ENCODE results near the gene GOLT1A. TPM values are rescaled to one million over a fixed set of nuclear protein-coding genes. Genes with fewer than 3 reads are reported as not detected.
"Not testable (repeated sequence)": the region's sequence is repeated elsewhere in the genome, so short reads cannot be mapped to it uniquely, and the experiment has no call there.

The GOLT1A gene
- total RNA-seq, 4 donors from 2014 or later, result 0.91 to 1.5 TPM; not detected in 2

- 94 to 95% methylated on average over 10 of the region's 10 CpGs for WGBS, 2 donors
- no peak for TF ChIP-seq CTCF (IDR thresholded peaks at IDR 0.05)
- no peak for TF ChIP-seq POLR2A (IDR thresholded peaks at IDR 0.05)
- DNase-seq (ENCODE audit: low spot score in 2 of 2), result no peak
- intact Hi-C loops (cut with DNase I; ENCODE audit: low total_unique reads), result no loop called here
- H3K4me3 ChIP-seq (ENCODE audit: low read depth, poor library complexity, severe bottlenecking), result no peak overlapping the region
Measured at GRCh38 chr1:204242920-204243319, 29.1 kb upstream of the GOLT1A start.

- no peak overlapping the region for H3K4me3 ChIP-seq (ENCODE audit: low read depth, poor library complexity, severe bottlenecking)
- intact Hi-C loops (cut with DNase I; ENCODE audit: low total_unique reads), result no loop called here
- no peak for DNase-seq (ENCODE audit: low spot score in 2 of 2)
- WGBS, 2 donors, result 94 to 95% methylated on average over 5 of the region's 5 CpGs
- TF ChIP-seq CTCF (IDR thresholded peaks at IDR 0.05), result no peak
- TF ChIP-seq POLR2A (IDR thresholded peaks at IDR 0.05), result no peak
Measured at GRCh38 chr1:204241914-204242313, 28.1 kb upstream of the GOLT1A start.

GRCh38 chr1:204241050-204241449 lies 27.3 kb upstream of the GOLT1A start:
- no peak overlapping the region for H3K4me3 ChIP-seq (ENCODE audit: low read depth, poor library complexity, severe bottlenecking)
- DNase-seq (ENCODE audit: low spot score in 2 of 2), result no peak
- intact Hi-C loops (cut with DNase I; ENCODE audit: low total_unique reads), result no loop called here
- no peak for TF ChIP-seq POLR2A (IDR thresholded peaks at IDR 0.05)
- TF ChIP-seq CTCF (IDR thresholded peaks at IDR 0.05), result no peak
- WGBS, 2 donors, result 48 to 49% methylated on average over 2 of the region's 2 CpGs

- no peak for DNase-seq (ENCODE audit: low spot score in 2 of 2)
- TF ChIP-seq CTCF (IDR thresholded peaks at IDR 0.05), result no peak
- no peak for TF ChIP-seq POLR2A (IDR thresholded peaks at IDR 0.05)
- no peak overlapping the region for H3K4me3 ChIP-seq (ENCODE audit: low read depth, poor library complexity, severe bottlenecking)
- WGBS, 2 donors, result 79 to 83% methylated on average over 1 of the region's 1 CpG
- intact Hi-C loops (cut with DNase I; ENCODE audit: low total_unique reads), result no loop called here
Measured at GRCh38 chr1:204240233-204240632, 26.4 kb upstream of the GOLT1A start.

GRCh38 chr1:204239401-204239800 lies 25.6 kb upstream of the GOLT1A start:
- intact Hi-C loops (cut with DNase I; ENCODE audit: low total_unique reads); DNase-seq (ENCODE audit: low spot score in 2 of 2); H3K4me3 ChIP-seq (ENCODE audit: low read depth, poor library complexity, severe bottlenecking): not testable (repeated sequence)
- 88 to 90% methylated on average over 3 of the region's 3 CpGs for whole genome bisulfite sequencing, 2 donors

- intact Hi-C loops (cut with DNase I; ENCODE audit: low total_unique reads); H3K4me3 ChIP-seq (ENCODE audit: low read depth, poor library complexity, severe bottlenecking); DNase-seq (ENCODE audit: low spot score in 2 of 2): not testable (repeated sequence)
- WGBS, 2 donors, result 89 to 94% methylated on average over 2 of the region's 2 CpGs
Measured at GRCh38 chr1:204238520-204238919, 24.7 kb upstream of the GOLT1A start.

- H3K4me3 ChIP-seq (ENCODE audit: low read depth, poor library complexity, severe bottlenecking); intact Hi-C loops (cut with DNase I; ENCODE audit: low total_unique reads); DNase-seq (ENCODE audit: low spot score in 2 of 2): not testable (repeated sequence)
- WGBS, 2 donors, result 94 to 100% methylated on average over 1 of the region's 1 CpG
Measured at GRCh38 chr1:204237515-204237914, 23.7 kb upstream of the GOLT1A start.

Data from lower leg skin (tissue), 4 donors.